NCI-H345 treated with DMSO at 0.1 percent for 48 hours (cell line): ENCODE data around the gene CBX4.
A peak's percentile ranks its signal among the peaks of the same experiment; 100 is the strongest.
"Not testable (repeated sequence)": the region's sequence is repeated elsewhere in the genome, so short reads cannot be mapped to it uniquely, and the experiment has no call there.

Experiments
- DNase-seq: peaks from one replicate; lab custom pipeline; 2025; ENCODE audit not compliant: unreplicated experiment; lab: John Stamatoyannopoulos, UW

CBX4 gene

DNA sequence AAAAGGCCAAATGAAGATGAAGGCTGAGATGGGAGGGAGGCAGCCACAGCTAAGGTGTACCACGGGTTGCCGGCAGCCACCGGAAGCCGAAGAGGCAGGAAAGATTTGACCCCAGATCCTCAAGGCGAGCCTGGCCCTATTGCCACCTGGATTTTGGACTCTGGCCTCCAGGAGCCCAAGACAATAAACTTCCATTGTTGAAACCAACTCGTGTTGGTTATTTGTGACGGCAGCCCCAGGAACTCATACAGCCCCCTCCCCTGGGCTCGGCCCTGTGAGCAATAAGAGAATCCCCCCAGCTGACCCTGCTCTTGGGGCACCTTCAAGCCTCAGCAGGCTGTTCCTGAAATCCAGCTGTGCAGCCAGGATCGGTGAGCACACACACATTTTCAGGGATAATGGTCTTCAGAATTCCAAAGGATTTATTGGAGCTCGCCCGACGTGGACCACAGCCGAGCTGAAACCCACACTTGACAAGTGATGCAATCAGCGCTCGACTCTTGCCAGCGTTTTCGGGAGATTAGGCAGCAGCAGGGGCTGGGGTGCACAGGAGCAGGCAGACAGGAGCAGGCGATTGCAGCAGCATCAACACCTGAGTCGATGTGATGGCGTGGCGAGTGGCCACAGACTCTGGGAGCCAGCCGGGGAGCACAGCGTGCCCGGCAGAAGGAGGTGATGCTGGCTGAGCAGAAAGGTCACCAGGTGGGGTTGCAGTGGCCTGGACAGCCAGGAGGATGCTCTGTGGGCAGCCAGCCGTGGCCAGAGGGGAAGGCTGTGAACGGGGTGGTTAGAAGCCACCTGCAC lies 22.4 kb upstream of the CBX4 start:
- no peak for DNase-seq

DNA sequence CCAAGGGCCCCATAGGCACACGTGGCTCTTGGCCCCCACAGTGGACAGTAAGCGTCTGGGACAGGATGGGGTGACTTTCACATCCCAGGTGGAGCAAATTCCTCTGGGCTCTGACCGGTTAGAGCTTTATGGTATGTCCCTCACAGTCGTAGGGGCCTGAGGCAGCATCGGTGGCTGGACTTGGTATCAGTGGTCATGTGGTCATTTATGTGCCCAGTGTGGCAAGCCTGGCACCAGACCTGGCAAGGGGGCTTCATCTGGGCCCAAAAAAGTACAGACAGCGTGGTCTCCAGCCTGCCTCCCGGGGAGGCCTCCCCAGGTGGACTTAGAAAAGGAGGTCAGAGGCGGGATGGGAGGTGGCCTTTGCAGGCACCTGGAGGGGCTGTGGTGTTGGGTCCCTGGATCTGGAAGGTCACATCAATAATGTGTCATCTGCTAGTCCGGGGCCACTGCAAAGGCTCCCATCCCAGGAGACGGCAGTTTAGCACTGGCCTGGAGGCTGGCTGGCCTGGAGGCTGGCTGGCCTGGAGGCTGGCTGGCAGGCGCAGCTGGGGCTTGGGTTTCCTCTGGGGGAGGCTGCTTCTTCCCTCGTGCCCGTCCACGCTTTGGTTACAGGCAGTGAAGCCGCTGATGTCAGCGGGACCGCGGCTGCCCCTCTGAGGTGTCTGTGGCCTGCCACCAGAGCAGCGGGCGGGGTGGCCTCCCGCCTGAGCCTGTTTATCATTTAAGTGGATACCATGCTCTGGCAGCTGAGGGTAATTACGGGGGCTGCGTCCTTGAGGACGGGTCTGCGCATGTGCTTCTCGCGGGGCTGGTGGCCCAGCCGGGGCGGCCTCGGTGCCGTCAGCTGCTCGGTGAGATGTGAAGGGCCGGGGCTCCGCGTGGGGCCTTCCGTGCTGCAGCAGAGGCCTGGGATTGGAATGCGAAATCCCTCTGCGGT lies 20.7 kb upstream of the CBX4 start:
- DNase-seq: no peak

DNA sequence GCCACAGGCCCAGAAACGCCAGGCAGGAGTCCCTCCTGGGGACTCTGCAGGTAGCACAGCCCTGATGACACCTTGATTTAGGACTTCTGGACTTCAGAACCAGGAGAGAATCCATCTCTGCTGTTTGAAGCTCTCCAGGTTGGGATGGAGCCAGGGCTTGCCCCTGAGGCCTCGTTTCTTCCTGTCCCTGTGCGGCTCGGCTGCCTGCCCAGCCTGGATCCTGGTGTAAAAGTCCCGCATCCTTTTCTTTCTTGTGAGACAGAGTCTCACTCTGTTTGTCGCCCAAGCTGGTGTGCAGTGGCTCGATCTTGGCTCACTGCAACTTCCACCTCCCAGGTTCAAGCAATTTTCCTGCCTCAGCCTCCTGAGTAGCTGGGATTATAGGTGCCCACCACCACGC lies 17.9 kb upstream of the CBX4 start:
- no peak for DNase-seq

DNA sequence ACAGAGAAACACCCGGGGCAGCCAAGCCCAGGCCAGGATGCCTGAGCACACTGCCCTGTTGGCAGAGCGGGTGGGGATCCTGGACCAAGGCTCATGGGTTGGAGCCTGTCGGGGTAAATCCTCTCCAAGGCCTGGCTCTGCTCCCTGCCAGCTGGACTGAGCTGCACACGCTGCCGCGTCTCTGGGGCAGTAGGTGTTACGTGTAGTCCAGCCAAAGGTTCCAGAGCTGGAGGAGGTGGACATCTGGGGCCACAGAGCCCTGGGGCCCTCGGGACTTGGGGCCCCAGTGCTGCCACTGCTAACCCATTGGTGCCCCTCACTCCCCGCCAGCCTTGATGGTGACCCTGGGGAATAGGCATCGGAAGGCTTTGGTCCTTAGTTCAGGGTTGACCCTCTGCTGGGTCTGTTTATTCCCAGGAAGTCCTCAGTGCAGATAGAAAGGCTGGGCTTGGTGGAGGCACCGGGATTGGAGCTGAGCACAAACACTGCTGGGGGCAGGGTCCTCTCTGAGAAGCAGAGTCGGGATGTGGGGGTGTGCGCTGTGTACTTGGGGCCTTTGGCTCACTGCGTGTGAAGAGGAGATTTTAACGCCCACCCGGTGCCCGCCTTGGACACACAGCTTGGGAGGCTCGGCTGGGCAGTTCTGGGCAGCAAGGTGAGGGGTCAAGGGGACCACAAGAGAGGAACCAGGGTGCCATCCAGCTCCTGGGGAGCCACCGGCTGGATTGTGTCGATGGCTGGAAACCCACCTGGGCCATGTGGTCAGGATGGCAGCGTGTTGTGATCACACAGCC lies 16.3 kb upstream of the CBX4 start:
- DNase-seq: no peak

DNA sequence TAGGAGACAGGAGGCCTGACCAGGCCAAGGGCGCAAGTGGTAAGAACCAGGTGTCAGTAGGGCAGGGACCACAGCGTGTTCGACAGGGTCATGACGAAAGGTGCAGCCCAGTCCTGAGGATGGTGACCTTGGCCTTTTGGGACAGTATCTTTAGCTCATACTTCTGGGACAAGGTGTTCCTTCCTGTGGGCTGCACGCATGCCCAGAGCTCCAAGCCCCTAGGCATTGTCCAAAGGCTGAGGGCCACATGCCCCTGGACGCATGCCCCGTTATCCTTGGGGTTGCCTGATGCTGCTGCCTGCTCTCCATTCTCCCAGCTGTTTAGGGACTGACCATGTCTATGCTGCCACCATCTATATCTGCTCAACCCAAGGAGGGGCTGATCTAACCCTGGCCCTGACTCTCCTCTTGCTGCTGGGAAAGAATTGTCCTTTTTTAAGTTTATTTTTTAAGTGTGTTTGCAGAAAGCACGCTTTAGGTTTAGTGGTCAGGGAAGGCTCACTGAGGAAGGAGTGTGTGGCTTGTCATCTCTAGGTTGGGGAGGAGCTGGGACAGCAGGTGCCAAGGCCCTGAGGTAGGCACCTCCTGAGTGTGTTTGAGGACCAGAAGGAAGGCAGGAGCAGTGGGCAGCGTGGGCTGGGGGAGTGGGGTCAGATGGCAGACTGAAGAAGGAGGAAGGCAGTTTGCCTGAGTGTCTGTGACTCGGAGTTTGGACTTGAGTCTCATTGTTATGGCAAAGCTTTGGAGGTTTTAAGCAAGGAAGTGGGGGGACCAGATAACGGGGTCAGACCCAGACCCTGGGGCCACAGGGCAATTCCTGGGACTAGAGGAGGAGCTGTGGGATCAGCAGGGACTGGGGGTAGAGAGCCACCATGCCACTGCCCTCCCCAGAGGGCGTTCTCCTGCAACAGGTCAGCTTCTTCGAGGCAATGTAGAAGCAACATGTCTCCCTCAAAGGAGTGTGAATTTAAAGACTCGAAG lies 15.1 kb upstream of the CBX4 start:
- DNase-seq: no peak

DNA sequence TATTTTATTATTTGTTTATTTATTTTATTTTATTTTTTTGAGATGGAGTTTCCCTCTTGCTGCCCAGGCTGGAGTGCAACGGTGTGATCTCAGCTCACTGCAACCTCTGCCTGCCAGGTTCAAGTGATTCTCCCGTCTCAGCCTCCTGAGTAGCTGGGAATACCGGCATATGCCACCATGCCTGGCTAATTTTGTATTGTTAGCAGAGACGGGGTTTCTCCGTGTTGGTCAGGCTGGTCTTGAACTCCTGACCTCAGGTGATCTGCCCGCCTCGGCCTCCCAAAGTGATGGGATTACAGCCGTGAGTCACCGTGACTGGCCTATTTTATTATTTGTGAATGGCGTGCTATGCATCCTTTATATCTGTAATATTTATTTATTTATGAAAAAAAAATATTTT lies 13.9 kb upstream of the CBX4 start:
- DNase-seq: not testable (repeated sequence)

DNA sequence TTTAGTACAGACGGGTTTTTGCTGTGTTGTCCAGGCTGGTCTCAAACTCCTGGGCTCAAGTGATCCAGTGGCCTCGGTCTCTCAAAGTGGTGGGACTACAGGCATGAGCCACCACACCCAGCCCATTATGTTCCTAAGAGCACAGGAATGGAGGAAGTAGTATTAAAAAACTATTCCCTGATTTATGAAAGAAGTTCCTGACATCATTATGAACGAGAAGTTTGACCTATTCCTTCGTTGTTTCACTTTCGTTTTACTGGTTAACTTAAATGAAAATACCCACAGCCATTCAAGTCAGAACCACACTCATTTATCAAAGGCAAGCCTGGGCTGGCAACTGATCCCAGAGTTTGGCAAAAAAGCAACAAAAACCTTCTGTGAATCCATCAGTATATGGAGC lies 13.5 kb upstream of the CBX4 start:
- DNase-seq: no peak

DNA sequence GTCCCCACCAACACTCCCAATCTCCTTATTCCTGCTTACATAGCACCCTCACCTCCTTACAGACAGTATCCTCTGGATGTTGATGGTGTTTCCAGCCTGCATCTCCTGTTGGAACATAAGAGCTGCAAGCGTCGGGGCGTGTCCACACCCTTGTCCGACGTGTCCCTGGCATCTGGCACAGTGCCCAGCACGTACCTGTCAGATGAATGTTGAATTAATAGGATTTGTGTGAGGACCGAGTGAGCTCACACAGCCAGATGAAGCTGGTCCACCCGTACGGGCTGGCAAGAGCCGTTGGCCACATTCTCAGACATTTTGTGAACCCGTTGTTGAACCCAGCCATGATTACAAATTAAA lies 12.2 kb upstream of the CBX4 start:
- peak; percentile 80 for DNase-seq

DNA sequence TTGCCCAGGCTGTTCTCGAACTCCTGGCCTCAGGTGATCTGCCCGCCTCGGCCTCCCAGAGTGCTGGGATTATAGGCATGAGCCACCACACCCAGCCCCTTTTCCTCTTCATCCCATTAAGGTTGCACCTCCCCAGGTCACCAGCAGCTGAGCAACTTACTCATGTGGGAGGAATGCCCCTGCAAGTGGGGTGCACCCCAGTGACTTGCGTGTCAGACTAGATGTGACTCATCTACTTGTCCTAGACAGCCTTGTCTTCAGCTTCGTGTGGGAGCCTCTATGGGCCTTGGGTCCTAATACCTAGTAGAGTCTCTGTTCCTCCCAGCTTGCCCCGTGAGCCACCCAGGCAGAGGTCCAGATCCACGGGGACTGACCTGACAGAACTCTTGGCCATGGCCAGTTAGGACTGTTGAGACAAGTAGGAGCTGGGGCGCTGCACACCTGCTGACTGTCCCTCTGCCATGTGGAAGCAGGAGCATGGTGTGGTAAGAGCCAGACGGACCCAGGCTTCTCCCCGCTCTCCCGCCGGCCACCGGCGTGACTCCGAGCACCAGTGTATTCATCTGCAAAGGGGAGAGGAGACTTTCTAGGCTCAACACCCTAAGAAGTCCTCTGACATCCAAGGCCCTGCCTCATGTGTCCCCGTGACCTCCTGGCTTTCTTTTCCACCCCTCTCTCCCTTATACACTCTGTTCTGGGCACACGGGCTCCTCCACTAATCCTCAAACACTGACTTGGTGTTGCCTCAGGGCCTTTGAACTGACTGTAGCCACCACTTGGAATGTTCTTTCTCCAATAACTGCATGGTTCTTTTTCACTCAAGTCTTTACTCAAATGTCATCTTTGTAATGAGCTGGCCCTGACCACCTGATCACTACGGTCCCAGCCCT lies 11.6 kb upstream of the CBX4 start:
- no peak for DNase-seq

DNA sequence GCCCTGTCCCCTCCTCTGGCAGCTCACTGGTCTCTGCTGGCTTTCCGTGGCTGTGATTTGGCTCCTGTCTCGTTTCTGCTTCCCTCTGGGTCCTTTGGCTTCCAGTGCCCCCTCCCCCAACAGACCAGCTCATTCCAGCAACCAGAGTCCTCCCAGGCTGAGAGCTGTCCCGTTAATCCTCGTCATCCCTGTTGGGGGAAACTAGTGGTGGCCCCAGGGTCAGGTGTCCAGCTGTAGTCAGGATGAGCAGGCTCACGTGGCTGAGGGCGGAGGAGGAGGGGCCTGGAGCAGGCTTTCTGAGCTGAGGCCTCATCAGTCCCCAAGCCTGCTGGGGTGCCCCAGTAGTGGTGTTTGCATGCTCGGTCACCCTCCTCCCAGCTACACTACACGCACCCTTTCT lies 10.7 kb upstream of the CBX4 start:
- no peak for DNase-seq

DNA sequence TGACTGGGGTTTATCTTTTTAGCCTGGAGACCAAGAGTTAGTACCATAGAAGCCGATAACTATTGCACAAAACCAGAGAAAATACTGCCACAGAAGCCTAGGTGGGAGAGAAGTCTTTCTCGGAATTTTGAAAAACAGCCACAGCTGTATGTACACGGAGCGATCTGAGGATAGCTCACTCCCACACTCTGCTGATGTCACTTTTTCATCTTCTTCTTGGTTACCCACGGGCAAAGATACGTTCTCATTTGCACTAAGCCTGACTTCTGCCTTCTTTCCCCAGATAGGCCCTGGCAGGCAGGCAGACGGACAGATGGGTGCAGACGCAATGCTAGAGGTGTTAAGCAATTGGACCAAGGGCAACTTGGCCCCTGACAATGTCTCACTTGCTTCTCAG lies 9.1 kb upstream of the CBX4 start:
- no peak for DNase-seq

DNA sequence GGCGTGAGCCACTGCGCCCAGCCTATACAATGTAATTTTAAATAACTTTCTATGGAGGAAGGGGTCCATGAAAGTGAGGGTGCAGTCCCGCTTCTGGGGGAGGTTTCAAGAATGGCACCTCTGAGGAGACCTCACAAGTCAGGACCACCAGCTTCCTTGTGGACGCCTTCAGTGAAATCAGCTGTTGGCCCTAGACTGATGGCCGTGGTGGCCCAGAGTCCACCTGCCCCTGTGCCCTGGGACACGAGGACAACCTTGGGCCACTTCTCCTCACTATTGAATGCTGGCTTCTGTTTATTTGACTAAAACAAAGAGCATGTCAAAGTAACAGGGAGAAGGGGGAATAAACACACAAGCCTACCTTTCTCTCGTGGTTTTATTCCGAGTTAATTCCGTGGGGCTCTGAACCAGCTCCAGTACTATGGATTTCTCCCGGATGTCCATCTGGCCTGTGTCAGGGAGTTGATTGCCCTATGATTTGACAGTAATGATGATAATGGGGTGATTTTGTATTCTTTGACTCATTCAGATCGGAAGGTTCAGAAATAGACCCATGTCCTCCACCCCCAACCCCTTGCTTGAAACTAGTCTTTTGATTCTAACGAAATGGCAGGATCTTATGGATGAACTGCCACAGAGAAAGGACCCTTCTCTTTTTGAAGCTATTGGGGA lies 8.6 kb upstream of the CBX4 start:
- DNase-seq: no peak

DNA sequence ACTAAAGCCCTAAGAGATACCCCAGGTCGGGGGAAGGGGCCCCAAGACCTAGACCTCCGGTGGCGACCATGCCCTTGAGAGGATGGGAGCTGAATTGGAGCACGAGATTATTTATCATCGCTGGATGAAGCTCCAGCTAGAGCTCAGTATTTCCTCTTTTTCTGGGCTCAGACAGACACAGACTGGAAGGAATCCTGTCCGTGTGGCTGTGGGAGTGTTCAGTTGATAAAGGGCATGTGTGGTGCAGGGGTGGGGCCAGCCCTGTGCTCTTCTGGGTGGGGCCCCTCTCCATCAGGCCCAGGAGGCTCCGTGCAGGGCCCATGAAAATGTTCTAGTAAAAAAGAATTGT lies 6.3 kb upstream of the CBX4 start:
- no peak for DNase-seq

DNA sequence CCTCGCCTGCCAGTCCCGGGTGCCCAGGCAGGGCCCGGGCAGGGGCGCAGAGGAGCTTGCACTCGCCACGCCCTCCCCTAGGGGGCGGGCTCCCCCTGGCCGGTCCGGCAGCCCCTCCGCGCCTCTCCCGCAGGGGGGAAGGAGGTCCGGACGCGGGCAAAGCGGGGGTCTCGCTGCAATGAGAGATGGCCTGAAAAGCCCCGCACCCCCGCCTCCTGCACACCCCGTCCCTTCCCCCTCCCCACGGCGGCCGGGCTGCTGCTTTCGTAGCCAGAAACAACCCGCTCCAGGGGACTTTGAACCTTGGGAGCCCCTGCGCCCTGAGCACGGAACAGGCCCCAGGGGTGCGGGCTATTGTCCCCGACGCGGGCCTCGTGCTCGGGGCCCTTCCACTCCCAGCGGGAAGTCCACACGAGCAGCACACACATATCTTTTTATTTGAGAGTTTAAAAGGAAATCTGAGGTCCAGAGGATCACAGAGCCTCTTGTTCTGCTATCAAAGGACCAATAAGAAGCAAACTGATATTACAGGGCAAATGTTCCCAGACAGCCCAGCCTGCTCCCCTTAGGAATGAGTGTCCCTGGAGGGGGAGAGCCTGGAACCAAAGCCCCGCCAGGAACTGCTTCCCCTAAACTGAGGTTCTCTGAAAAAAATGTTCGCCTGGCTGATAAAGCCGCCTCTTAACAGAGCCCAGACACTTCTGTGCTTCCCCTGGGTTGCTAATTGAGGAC lies 5.8 kb upstream of the CBX4 start:
- peak; percentile 23 for DNase-seq

DNA sequence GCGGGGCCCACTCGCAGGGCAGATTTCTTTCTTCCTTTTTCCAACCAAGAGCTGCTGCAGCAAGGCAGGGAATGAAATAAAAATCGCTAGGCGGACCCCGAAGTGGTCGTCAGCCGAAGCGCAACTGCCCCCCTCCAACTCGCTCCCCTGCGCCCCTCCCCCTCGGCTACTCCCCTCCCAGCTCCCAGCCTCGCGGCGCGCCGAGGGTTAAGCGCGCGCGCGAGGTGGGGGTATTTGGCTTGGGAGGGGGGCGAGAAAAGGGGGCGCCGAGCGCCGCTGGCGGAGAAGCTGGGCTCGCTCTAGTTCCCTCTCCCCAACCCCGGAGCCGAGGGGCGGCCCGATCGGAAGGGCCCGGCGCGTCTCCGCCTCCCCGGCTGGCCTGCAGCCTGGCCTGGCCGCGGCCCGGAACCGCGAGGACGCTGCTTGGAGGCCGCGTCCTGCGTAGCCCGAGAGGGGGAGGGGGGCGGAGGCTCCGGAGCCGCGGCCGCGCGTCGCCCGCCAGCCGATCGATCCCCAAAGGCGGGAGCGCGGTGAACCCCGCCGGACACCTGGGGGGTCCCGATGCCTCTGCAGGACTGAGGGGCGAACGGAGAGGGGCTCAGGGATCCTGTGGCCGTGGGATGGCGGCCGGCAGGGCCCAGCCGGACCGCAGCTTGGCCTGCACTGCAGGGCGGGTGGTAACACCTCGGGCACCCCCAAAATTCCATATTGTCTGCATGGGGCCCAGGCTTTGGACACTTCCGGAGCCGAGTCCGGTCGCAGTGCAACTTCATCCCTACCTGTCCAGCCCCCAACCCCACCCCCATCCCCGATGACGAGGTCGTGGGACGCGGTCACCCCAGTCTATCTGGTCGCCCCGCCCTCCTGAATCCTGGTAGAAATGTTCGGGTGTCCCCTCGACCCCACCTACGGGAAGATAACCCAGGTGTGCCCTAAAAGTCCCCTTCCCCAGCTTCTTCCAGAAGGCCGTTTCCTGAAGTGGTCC lies 4.9 kb upstream of the CBX4 start:
- peak; percentile 12 for DNase-seq

DNA sequence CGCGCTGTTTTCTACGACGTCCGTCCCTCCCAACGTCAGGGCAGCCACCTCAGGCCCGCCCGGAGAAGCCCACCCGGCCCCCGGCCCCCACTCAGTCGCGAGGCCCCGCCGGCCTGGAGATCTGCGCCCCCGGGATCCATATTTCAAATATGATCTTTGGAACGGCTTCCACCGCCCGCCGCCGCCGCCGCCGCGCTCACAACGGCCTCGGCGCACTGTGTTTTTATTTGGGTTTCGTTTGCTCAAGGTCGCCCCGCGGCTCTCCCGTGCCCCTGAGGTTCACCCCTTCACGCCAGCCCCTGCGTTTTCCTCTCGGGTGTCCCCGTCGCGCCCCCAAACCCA lies 4.2 kb upstream of the CBX4 start:
- no peak for DNase-seq
